Adrenal gland (tissue), 12 donors: ENCODE data around the gene ARPC2. TPM values are rescaled to one million over a fixed set of nuclear protein-coding genes. Genes with fewer than 3 reads are reported as not detected.

ENCODE experiments used
- DNase-seq, 7 donors: peaks; one replicate each; pipeline ENCODE4 v3.0.0-alpha.2; 2019 to 2020
- H3K27ac ChIP-seq, 5 donors: fragments of 200-600 bp; sonication (generic) in 4 of 5; 1 replicate in 3 of 5; 2 replicates in 2 of 5; pipeline versions ENCODE4 v1.5.1 to v1.8.0; 2016 to 2020; ENCODE audit warnings: mild to moderate bottlenecking in 1 of 5
- H3K27me3 ChIP-seq: fragments of 200-600 bp; 2 replicates; pipeline ENCODE4 v1.8.0; 2021
- H3K36me3 ChIP-seq, 2 donors: fragments of 200-600 bp; replicated peaks in 1 of 2; 1 replicate in 1 of 2; 2 replicates in 1 of 2; pipeline versions ENCODE4 v1.5.1 to v1.8.0; 2018 to 2022
- H3K4me1 ChIP-seq, 2 donors: fragments of 200-600 bp; replicated peaks in 1 of 2; 1 replicate in 1 of 2; 2 replicates in 1 of 2; pipeline versions ENCODE4 v1.5.1 to v1.8.0; 2018 to 2021
- H3K4me3 ChIP-seq, 4 donors: fragments of 200-600 bp; sonication (generic) in 3 of 4; one replicate each; pipeline ENCODE4 v1.5.1; 2016 to 2018
- H3K9me3 ChIP-seq, 3 donors: fragments of 200-600 bp; sonication (generic) in 1 of 3; replicated peaks in 1 of 3; 1 replicate in 2 of 3; 2 replicates in 1 of 3; pipeline versions ENCODE4 v1.5.1 to v1.8.0; 2016 to 2021
- POLR2A ChIP-seq, 2 donors: fragments of 450-650 bp; IDR thresholded peaks; one replicate each; pipeline ENCODE4 v1.6.1; 2017; ENCODE audit warnings: antibody characterized with exemption in 2 of 2, mild to moderate bottlenecking in 2 of 2, moderate library complexity in 1 of 2
- WGBS, 4 donors: extraction: QIAGEN DNeasy Blood & Tissue Kit in 2 of 4; methylation state at CpG; one replicate each; pipeline versions ENCODE4 v1.1.5 to v1.1.7; 2013 to 2017; 5-methylcytosine and 5-hydroxymethylcytosine counted together
- intact Hi-C, 2 donors: fragments of 100-400 bp; cut with DNase I; formaldehyde crosslinking; loops; one replicate each; pipeline versions ENCODE4 v1.14.1 to v1.15.0; 2022 to 2023
- polyA plus RNA-seq, 3 donors: library from polyadenylated mRNA; stranded (reverse); fragments of 200-250 nt in 2 of 3; fragments of 350-450 nt in 1 of 3; fragmentation: Illumina TruSeq in 1 of 3; extraction: RNeasy Lipid Tissue Mini Kit (QIAGEN cat#74804) in 1 of 3; gene quantifications; one replicate each; pipeline ENCODE4 v1.2.3, GENCODE V29; 2013 to 2014
- total RNA-seq, 9 donors: library from RNA; depleted of rRNA in 4 of 9; stranded (reverse); fragments of >200 nt in 4 of 9; fragments of 120-200 nt in 1 of 9; fragmentation: NEBNext Ultra II Directional in 1 of 9; extraction: Animal tissue kit (Norgen Biotek cat#: 25700) in 1 of 9; gene quantifications; one replicate each; pipeline versions ENCODE4 v1.1.0 to v1.2.4, GENCODE V29; 2013 to 2023
- TF ChIP-seq, protein P1 (sequence below), 6 experiments: fragments of 450-650 bp in 4 of 6; fragments of 200-600 bp in 2 of 6; sonication (generic) in 1 of 6; IDR thresholded peaks; 1 replicate in 5 of 6; 2 replicates in 1 of 6; pipeline versions ENCODE4 v1.5.1 to v1.8.0; 2016 to 2021; ENCODE audit warnings: antibody characterized with exemption in 6 of 6, mild to moderate bottlenecking in 2 of 6, moderate library complexity in 1 of 6
- donor health status: healthy with polysubstance abuse.
- donor health status: Bipolar disorder and iron deficiency.
- donor health status: DM: yes; HTN: yes; CAD: no.
- donor health status: DM: no; HTN: no; CAD: no.
- donor health status: DM: no; HTN: no; CAD: no.
- donor health status: DM: yes; HTN: yes; CAD: no.

ARPC2 gene
- total and polyA plus RNA-seq, 12 donors: 93.5 to 284 (median 180) TPM

DNA sequence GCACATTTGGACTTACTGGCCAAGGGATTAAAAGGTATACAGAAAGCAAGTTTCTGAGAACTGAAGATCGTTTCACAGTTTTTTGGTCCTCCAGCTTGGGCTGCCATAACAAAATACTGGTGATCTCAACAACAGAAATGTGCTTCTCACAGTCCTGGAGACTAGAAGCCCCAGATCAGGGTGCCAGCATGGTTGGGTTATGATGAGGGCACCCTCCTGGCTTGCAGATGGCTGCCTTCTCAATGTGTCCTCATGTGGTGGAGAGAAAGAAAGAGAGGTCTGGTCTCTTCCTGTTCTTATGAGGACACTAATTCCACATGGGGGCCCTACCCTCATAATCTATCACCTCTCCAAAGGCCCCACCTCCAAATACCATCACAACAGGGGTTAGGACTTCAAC lies 30.1 kb upstream of the ARPC2 start:
- intact Hi-C loops: loop anchor here (5.0 kb wide), 2 partner anchors 70 to 75 kb away; partner anchors contain the start of gene GPBAR1 (in 1 of the 2)
- TF ChIP-seq, protein P1, sequence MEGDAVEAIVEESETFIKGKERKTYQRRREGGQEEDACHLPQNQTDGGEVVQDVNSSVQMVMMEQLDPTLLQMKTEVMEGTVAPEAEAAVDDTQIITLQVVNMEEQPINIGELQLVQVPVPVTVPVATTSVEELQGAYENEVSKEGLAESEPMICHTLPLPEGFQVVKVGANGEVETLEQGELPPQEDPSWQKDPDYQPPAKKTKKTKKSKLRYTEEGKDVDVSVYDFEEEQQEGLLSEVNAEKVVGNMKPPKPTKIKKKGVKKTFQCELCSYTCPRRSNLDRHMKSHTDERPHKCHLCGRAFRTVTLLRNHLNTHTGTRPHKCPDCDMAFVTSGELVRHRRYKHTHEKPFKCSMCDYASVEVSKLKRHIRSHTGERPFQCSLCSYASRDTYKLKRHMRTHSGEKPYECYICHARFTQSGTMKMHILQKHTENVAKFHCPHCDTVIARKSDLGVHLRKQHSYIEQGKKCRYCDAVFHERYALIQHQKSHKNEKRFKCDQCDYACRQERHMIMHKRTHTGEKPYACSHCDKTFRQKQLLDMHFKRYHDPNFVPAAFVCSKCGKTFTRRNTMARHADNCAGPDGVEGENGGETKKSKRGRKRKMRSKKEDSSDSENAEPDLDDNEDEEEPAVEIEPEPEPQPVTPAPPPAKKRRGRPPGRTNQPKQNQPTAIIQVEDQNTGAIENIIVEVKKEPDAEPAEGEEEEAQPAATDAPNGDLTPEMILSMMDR (IDR thresholded peaks at IDR 0.05): no peak
- no peak for TF ChIP-seq POLR2A (IDR thresholded peaks at IDR 0.05)
- Histone ChIP-seq H3K36me3 (no peaks in the 10 kb centered on the region), H3K4me3 (no peak overlapping the region), H3K4me1 (no peaks in the 10 kb centered on the region), H3K27me3 (no peaks in the 10 kb centered on the region), H3K9me3 (no peaks in the 10 kb centered on the region), H3K27ac (no peak overlapping the region)
- no peak for DNase-seq
- WGBS, 4 donors: 39 to 73% (median 41%) methylated on average over 1 of the region's 1 CpG

DNA sequence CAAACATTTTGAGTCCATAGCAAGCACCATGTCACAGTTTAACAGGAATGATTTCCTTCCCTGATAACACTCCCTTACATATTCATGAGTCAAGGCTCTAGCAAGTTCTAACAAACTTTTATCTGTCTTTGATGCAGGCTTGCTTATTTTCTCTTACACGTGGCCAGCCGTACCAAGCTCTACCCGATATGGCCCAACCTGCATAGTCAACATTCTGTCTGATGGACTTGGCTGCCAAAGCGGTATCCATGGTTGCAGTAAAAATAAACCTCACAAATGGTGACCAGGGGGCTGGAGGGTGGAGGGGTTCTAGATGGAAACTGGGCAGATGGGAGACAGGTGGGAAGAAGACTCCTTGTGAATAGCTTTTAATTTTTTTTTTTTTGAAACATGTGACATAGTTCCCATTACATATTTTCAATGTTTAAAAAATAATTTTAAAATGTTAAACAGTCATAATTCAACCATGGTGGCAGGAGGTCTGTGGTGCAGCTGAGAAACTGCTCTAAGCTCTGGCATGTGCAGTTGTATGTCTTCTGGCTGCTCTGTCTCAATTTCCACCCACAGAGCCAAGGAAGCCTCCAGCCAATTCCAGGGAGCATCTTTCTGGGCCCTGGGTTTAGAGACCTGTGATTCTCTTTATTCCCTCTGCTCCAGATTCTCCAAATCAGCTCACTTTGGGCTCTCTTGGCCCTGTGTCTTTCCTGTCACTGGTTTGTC lies 29.5 kb upstream of the ARPC2 start:
- Histone ChIP-seq H3K9me3 (no peaks in the 10 kb centered on the region), H3K27me3 (no peaks in the 10 kb centered on the region), H3K36me3 (no peaks in the 10 kb centered on the region), H3K4me1 (no peaks in the 10 kb centered on the region), H3K27ac (no peak overlapping the region), H3K4me3 (no peak overlapping the region)
- 66 to 71% (median 67%) methylated on average over 4 of the region's 4 CpGs for WGBS, 4 donors
- intact Hi-C loops: loop anchor here (5.0 kb wide), 2 partner anchors 70 to 75 kb away; partner anchors contain the start of gene GPBAR1 (in 1 of the 2)
- TF ChIP-seq POLR2A (IDR thresholded peaks at IDR 0.05): no peak
- TF ChIP-seq, protein P1 (IDR thresholded peaks at IDR 0.05): no peak
- no peak for DNase-seq

DNA sequence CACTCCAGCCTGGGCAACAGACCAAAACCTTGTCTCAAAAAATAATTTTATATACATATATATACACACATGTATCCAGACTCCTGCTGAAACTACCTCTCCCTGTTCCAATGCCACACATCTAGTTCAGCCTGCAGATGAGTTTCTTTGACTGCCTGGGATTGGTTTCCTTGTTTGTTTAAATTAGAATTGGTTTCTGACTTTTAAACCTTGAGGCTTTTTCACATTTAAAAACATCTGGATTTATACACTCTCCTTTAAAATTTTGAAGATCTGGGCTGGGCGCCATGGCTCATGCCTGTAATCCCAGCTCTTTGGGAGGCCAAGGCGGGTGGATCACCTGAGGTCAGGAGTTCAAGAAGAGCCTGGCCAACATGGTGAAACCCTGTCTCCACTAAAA lies 28.5 kb upstream of the ARPC2 start:
- Histone ChIP-seq H3K27ac (no peak overlapping the region), H3K36me3 (no peaks in the 10 kb centered on the region), H3K4me3 (no peak overlapping the region), H3K4me1 (no peaks in the 10 kb centered on the region), H3K27me3 (no peaks in the 10 kb centered on the region), H3K9me3 (no peaks in the 10 kb centered on the region)
- no peak for DNase-seq
- intact Hi-C loops: loop anchor here (5.0 kb wide), 2 partner anchors 69 to 74 kb away; partner anchors contain the start of gene GPBAR1 (in 1 of the 2)
- 84 to 93% (median 87%) methylated on average over 2 of the region's 2 CpGs for WGBS, 4 donors
- no peak for TF ChIP-seq POLR2A (IDR thresholded peaks at IDR 0.05)
- TF ChIP-seq, protein P1 (IDR thresholded peaks at IDR 0.05): no peak

DNA sequence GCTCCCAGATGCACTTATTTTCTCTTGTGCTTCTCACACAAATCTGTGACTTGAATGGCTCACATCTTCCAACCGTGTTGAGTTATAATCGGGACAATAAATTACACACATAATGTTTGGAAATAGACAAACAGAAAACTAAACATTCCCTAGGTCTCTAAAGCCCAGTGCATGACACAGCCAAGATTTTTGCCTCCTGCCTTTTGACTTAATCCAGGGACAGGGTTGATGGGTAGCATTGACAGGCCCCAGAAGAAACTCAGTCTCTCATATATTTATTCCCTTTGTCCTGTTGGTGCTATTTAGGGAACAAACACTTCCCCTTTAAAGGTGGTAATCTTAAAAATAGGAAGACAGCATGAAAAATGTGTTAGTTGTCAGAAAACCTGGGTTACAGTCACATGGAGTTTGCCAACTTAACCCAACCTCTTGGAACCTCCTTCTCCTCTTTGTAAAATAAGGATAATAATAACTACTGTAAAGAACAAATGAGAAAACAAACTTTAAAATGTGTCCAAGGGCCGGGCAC lies 24.0 kb upstream of the ARPC2 start:
- Histone ChIP-seq H3K4me1 (no peaks in the 10 kb centered on the region), H3K27ac (no peak overlapping the region), H3K27me3 (no peaks in the 10 kb centered on the region), H3K4me3 (no peak overlapping the region), H3K9me3 (no peaks in the 10 kb centered on the region), H3K36me3 (no peaks in the 10 kb centered on the region)
- WGBS, 4 donors: 71 to 77% (median 75%) methylated on average over 3 of the region's 3 CpGs
- intact Hi-C loops: no loop called here
- no peak for TF ChIP-seq POLR2A (IDR thresholded peaks at IDR 0.05)
- TF ChIP-seq, protein P1 (IDR thresholded peaks at IDR 0.05): no peak
- no peak for DNase-seq
